Measurements from ENCODE around the gene EREG. TPM values are rescaled to one million over a fixed set of nuclear protein-coding genes. Genes with fewer than 3 reads are reported as not detected.

EREG gene
- total RNA-seq, 1 experiment from 2014 or later: not detected

GRCh38 chr4:74390677-74391076 is 25.7 kb downstream of the EREG start:
- Histone ChIP-seq H3K4ac (ENCODE audit: low read depth, low read length) (no peak overlapping the region), H2AK5ac (ENCODE audit: insufficient read length, low read length) (no peak overlapping the region), H3K27me3 (ENCODE audit: insufficient read depth, low read length) (no peaks in the 10 kb centered on the region), H3K27ac (ENCODE audit: insufficient read length, low read depth, low read length) (no peak overlapping the region), H4K91ac (ENCODE audit: insufficient read length, low read depth, low read length) (no peak overlapping the region), H3K4me2 (ENCODE audit: insufficient read depth, insufficient read length, low read length) (no peak overlapping the region), H2BK5ac (ENCODE audit: insufficient read length, low read length) (no peak overlapping the region), H2AFZ (ENCODE audit: low read length) (no peak overlapping the region), H3K79me2 (ENCODE audit: insufficient read depth, low read length) (no peaks in the 10 kb centered on the region), H3K9ac (ENCODE audit: extremely low read depth, insufficient read length, low read length) (no peak overlapping the region), H4K5ac (ENCODE audit: insufficient read length, low read depth, low read length) (no peak overlapping the region), H2BK120ac (ENCODE audit: low read depth, low read length, poor library complexity, severe bottlenecking) (no peak overlapping the region), H3K14ac (ENCODE audit: insufficient read depth, low read length) (no peak overlapping the region), H3K23me2 (ENCODE audit: insufficient read length, low read depth, low read length, poor library complexity, severe bottlenecking) (no peaks in the 10 kb centered on the region), H3K4me1 (ENCODE audit: insufficient read depth, low read length) (no peaks in the 10 kb centered on the region), H3T11ph (ENCODE audit: low read length) (no peak overlapping the region), H3K23ac (ENCODE audit: insufficient read length, low read depth, low read length) (no peak overlapping the region), H4K8ac (replicated peaks; ENCODE audit: insufficient read length, low read depth, low read length) (no peak overlapping the region), H2BK12ac (ENCODE audit: insufficient read length, low read depth, low read length) (no peak overlapping the region), H3K56ac (ENCODE audit: insufficient read length, low read depth, low read length) (no peak overlapping the region), H4K20me1 (ENCODE audit: control insufficient read depth, insufficient read depth, insufficient read length) (no peaks in the 10 kb centered on the region), H2BK20ac (ENCODE audit: low read depth, low read length, poor library complexity, severe bottlenecking) (no peak overlapping the region), H3K9me3 (ENCODE audit: control insufficient read depth, low read depth, low read length) (no peaks in the 10 kb centered on the region), H2BK15ac (ENCODE audit: low read depth, low read length) (no peak overlapping the region), H3K79me1 (ENCODE audit: insufficient read depth, low read depth, low read length, poor library complexity, severe bottlenecking) (no peaks in the 10 kb centered on the region), H3K18ac (ENCODE audit: insufficient read length, low read depth, low read length) (no peak overlapping the region)
- TF ChIP-seq CTCF (conservative IDR thresholded peaks at IDR 0.05): no peak
- no peaks in the 10 kb centered on the region for H3K27me3 Mint-ChIP-seq (ENCODE audit: low read depth)
- H3K4me1 Mint-ChIP-seq: no peaks in the 10 kb centered on the region
- no peak overlapping the region for H3K4me3 Mint-ChIP-seq
- H3K36me3 Mint-ChIP-seq (ENCODE audit: insufficient read depth in 1 of 3, low read depth in 3 of 3): no peaks in the 10 kb centered on the region
- no peak overlapping the region for H3K27ac Mint-ChIP-seq
- no CpG with 5 or more reads among the region's 2 CpGs for WGBS (ENCODE audit: extremely low coverage, insufficient read length, low lambda C conversion rate)
- DNase-seq: no peak
- no peaks in the 10 kb centered on the region for H3K9me3 Mint-ChIP-seq
